GM18909 (cell line): ENCODE data around the gene AGPAT3.
"Not testable (repeated sequence)": the region's sequence is repeated elsewhere in the genome, so short reads cannot be mapped to it uniquely, and the experiment has no call there.

Experiments
- ATAC-seq: cut with Tn5 transposase; IDR thresholded peaks from one replicate; pipeline ENCODE4 v1.9.1; 2021; ENCODE audit warnings: mild to moderate bottlenecking; ENCODE audit not compliant: unreplicated experiment, poor library complexity

AGPAT3 gene

GRCh38 chr21:43880111-43880985, 15.3 kb downstream of the AGPAT3 start:
- ATAC-seq = no peak

GRCh38 chr21:43881283-43881682, 16.3 kb downstream of the AGPAT3 start:
- no peak for ATAC-seq

- no peak for ATAC-seq
These were observed 16.9 kb downstream of the AGPAT3 start for GRCh38 chr21:43881935-43882334.

- no peak for ATAC-seq
These were observed 18.0 kb downstream of the AGPAT3 start for GRCh38 chr21:43882952-43883545.

GRCh38 chr21:43884012-43884860, 19.2 kb downstream of the AGPAT3 start:
- no peak for ATAC-seq

- ATAC-seq = no peak
These were observed 19.9 kb downstream of the AGPAT3 start for GRCh38 chr21:43884861-43885417.

GRCh38 chr21:43885721-43886120, 20.7 kb downstream of the AGPAT3 start:
- ATAC-seq = no peak

- no peak for ATAC-seq
These were observed 21.5 kb downstream of the AGPAT3 start for GRCh38 chr21:43886565-43886964.

- no peak for ATAC-seq
These were observed 24.0 kb downstream of the AGPAT3 start for GRCh38 chr21:43889069-43889468.

GRCh38 chr21:43890042-43890441, 25.0 kb downstream of the AGPAT3 start:
- ATAC-seq = no peak

GRCh38 chr21:43892334-43892733, 27.3 kb downstream of the AGPAT3 start:
- no peak for ATAC-seq

GRCh38 chr21:43892984-43893535, 28.0 kb downstream of the AGPAT3 start:
- no peak for ATAC-seq

GRCh38 chr21:43893536-43894205, 28.6 kb downstream of the AGPAT3 start:
- ATAC-seq = peak; percentile 52

- ATAC-seq = no peak
These were observed 29.2 kb downstream of the AGPAT3 start for GRCh38 chr21:43894206-43894577.

GRCh38 chr21:43895196-43895595, 30.2 kb downstream of the AGPAT3 start:
- ATAC-seq = no peak

GRCh38 chr21:43896696-43897299, 31.8 kb downstream of the AGPAT3 start:
- ATAC-seq = not testable (repeated sequence)

GRCh38 chr21:43899307-43900077, 34.5 kb downstream of the AGPAT3 start:
- no peak for ATAC-seq

GRCh38 chr21:43900078-43900385, 35.0 kb downstream of the AGPAT3 start:
- ATAC-seq = no peak

GRCh38 chr21:43900690-43901089, 35.7 kb downstream of the AGPAT3 start:
- no peak for ATAC-seq
